ENCODE data around the gene MTHFR.

MTHFR gene

GRCh38 chr1:11802616-11802972 is 3.2 kb downstream of the MTHFR start:
- no peak for DNase-seq (ENCODE audit: low read depth)
- H3K4me3 ChIP-seq (ENCODE audit: low read length) = peak overlapping the region; percentile 77
- TF ChIP-seq CTCF (conservative IDR thresholded peaks at IDR 0.05; ENCODE audit: low read length) = 0 out of 2 replicates have a peak, but pooled peaks have one; percentile 6

GRCh38 chr1:11800756-11801433 is 4.9 kb downstream of the MTHFR start:
- TF ChIP-seq CTCF (conservative IDR thresholded peaks at IDR 0.05; ENCODE audit: low read length) = no peak
- no peak overlapping the region for H3K4me3 ChIP-seq (ENCODE audit: low read length)
- no peak for DNase-seq (ENCODE audit: low read depth)

DNA sequence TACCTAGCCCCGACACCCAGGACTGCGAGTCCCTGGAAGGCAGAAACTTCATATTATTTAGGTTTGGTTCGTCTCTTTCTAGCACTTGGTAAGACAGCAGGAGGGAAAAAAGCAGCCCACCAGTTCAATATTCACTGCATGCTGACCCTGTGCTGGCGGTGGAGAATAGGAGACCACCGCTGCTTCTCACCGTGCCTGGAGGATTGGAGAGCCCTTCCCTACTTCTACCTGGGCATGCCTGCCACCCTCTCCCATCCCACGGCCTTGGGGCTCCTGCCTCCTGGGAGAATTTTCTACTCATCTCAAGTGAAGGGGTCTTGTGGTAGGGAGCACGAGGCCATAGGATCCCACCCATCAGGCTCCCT is 5.4 kb downstream of the MTHFR start:
- no peak for DNase-seq (ENCODE audit: low read depth)
- TF ChIP-seq CTCF (conservative IDR thresholded peaks at IDR 0.05; ENCODE audit: low read length) = no peak
- no peak overlapping the region for H3K4me3 ChIP-seq (ENCODE audit: low read length)

- no peak for DNase-seq (ENCODE audit: low read depth)
- no peak overlapping the region for H3K4me3 ChIP-seq (ENCODE audit: low read length)
- no peak for TF ChIP-seq CTCF (conservative IDR thresholded peaks at IDR 0.05; ENCODE audit: low read length)
Measured at GRCh38 chr1:11799896-11800295, 5.9 kb downstream of the MTHFR start.

GRCh38 chr1:11799099-11799498 is 6.7 kb downstream of the MTHFR start:
- no peak for DNase-seq (ENCODE audit: low read depth)
- TF ChIP-seq CTCF (conservative IDR thresholded peaks at IDR 0.05; ENCODE audit: low read length) = no peak
- H3K4me3 ChIP-seq (ENCODE audit: low read length) = no peak overlapping the region

- no peak for TF ChIP-seq CTCF (conservative IDR thresholded peaks at IDR 0.05; ENCODE audit: low read length)
- no peak overlapping the region for H3K4me3 ChIP-seq (ENCODE audit: low read length)
- no peak for DNase-seq (ENCODE audit: low read depth)
Measured at GRCh38 chr1:11797525-11798216, 8.1 kb downstream of the MTHFR start.
